Endothelial cell of umbilical vein (primary cell): Measurements from ENCODE around the gene CDCP2. TPM values are rescaled to one million over a fixed set of nuclear protein-coding genes. Genes with fewer than 3 reads are reported as not detected.

Source experiments
- BruUV-seq: library from RNA; stranded (reverse); fragments of 400-500 nt; replicated peaks from 2 replicates; lab custom pipeline; 2021; lab: Mats Ljungman, UMichigan
- CTCF ChIA-PET: fragments of 300-600, 350-600 bp; sonication (Branson Sonifier 250); formaldehyde crosslinking; loops from one replicate; lab custom pipeline; 2021; ENCODE audit warnings: antibody characterized with exemption, inconsistent platforms; lab: Charles Lee
- POLR2A ChIA-PET: fragments of 300-600, 350-600 bp; sonication (Branson Sonifier 250); formaldehyde crosslinking; loops from one replicate; lab custom pipeline; 2021; ENCODE audit warnings: antibody characterized with exemption, inconsistent platforms; lab: Charles Lee
- DNase-seq: peaks from one replicate; pipeline ENCODE4 v3.0.0-alpha.2; 2011; ENCODE audit warnings: low read depth, low spot score
- FAIRE-seq: peaks from 2 replicates; lab custom pipeline; 2011; peaks lifted over from hg19 to GRCh38; lab: Jason Lieb, UNC
- H2AFZ ChIP-seq: 2 replicates; pipeline ENCODE4 v1.6.0; 2012; ENCODE audit warnings: low read depth, low read length, control low read depth, inconsistent platforms
- H3K27ac ChIP-seq: 2 replicates; pipeline ENCODE4 v1.5.1; 2011; ENCODE audit warnings: low read depth, mild to moderate bottlenecking, control low read depth, low read length, moderate library complexity; ENCODE audit not compliant: insufficient read depth
- H3K27me3 ChIP-seq, 2 experiments: 2 replicates each; pipeline versions ENCODE4 v1.6.0 to v1.6.1; 2011; ENCODE audit warnings: low read length in 2 of 2, mixed read lengths in 1 of 2; ENCODE audit not compliant: control insufficient read depth in 2 of 2, insufficient read depth in 2 of 2
- H3K36me3 ChIP-seq, 2 experiments: 2 replicates in 1 of 2; 3 replicates in 1 of 2; pipeline ENCODE4 v1.5.1; 2011; ENCODE audit warnings: low read length in 2 of 2, mild to moderate bottlenecking in 1 of 2, moderate library complexity in 1 of 2; ENCODE audit not compliant: control insufficient read depth in 2 of 2, insufficient read depth in 2 of 2; ENCODE audit errors: extremely low read depth in 1 of 2
- H3K4me1 ChIP-seq: 3 replicates; pipeline ENCODE4 v1.5.1; 2011; ENCODE audit warnings: mild to moderate bottlenecking, low read length; ENCODE audit not compliant: control insufficient read depth, insufficient read depth; ENCODE audit errors: extremely low read depth
- H3K4me2 ChIP-seq: 2 replicates; pipeline ENCODE4 v1.6.1; 2011; ENCODE audit warnings: low read length, control low read depth, mixed read lengths; ENCODE audit not compliant: insufficient read depth
- H3K4me3 ChIP-seq, 3 experiments: fragments of 200-600 bp in 1 of 3; sonication (generic), shearing (Covaris generic) in 1 of 3; replicated peaks in 1 of 3; 2 replicates each; pipeline ENCODE4 v1.5.1; 2011 to 2016; ENCODE audit warnings: control low read depth in 3 of 3, low read length in 3 of 3, mild to moderate bottlenecking in 2 of 3, inconsistent platforms in 1 of 3, low read depth in 1 of 3, moderate library complexity in 1 of 3; ENCODE audit not compliant: insufficient read depth in 1 of 3
- H3K79me2 ChIP-seq: 2 replicates; pipeline ENCODE4 v1.6.0; 2012; ENCODE audit warnings: low read length, inconsistent platforms; ENCODE audit not compliant: control insufficient read depth, insufficient read depth
- H3K9ac ChIP-seq: replicated peaks from 2 replicates; pipeline ENCODE3; 2011; ENCODE audit warnings: low read length, control low read depth; ENCODE audit not compliant: insufficient read depth; ENCODE audit errors: extremely low read depth
- H3K9me1 ChIP-seq: replicated peaks from 3 replicates; pipeline ENCODE4 v1.6.0; 2011; ENCODE audit warnings: mild to moderate bottlenecking, low read length; ENCODE audit not compliant: control insufficient read depth, insufficient read depth; ENCODE audit errors: extremely low read depth
- H3K9me3 ChIP-seq: replicated peaks from 2 replicates; pipeline ENCODE4 v1.5.1; 2012; ENCODE audit warnings: low read length, inconsistent platforms; ENCODE audit not compliant: control insufficient read depth, insufficient read depth
- H4K20me1 ChIP-seq: replicated peaks from 2 replicates; pipeline ENCODE3; 2011; ENCODE audit warnings: mild to moderate bottlenecking, low read length; ENCODE audit not compliant: control insufficient read depth, insufficient read depth; ENCODE audit errors: extremely low read depth
- FOS ChIP-seq: IDR thresholded peaks from 2 replicates; pipeline ENCODE4 v1.6.1; 2011; ENCODE audit warnings: mild to moderate bottlenecking, low read length, moderate library complexity, borderline replicate concordance; ENCODE audit not compliant: insufficient read depth
- JUN ChIP-seq: IDR thresholded peaks from 2 replicates; pipeline ENCODE4 v1.6.1; 2011; ENCODE audit warnings: borderline replicate concordance, low read depth; ENCODE audit not compliant: insufficient read length, insufficient read depth
- POLR2A ChIP-seq: IDR thresholded peaks from 2 replicates; pipeline ENCODE4 v1.6.1; 2012; ENCODE audit warnings: low read depth, mild to moderate bottlenecking, control low read depth, low read length
- dilution Hi-C: fragments of 300-500 bp; cut with MboI; formaldehyde crosslinking; loops from one replicate; pipeline ENCODE4 v1.15.0; 2019; ENCODE audit warnings: low sequenced_read_pairs; ENCODE audit not compliant: extremely low pct_ligation_motif_present
- intact Hi-C: fragments of 100-400 bp; cut with micrococcal nuclease; formaldehyde crosslinking; loops from one replicate; pipeline ENCODE4 v1.10.0; 2022
- polyA plus RNA-seq, 4 experiments: library from polyadenylated mRNA; depleted of rRNA in 3 of 4; stranded (reverse) in 3 of 4; unstranded in 1 of 4; fragments of >200 nt; gene quantifications; 2 replicates each; pipeline versions ENCODE4 v1.2.1 to v1.2.3, GENCODE V29; 2011 to 2012; ENCODE audit warnings: missing spikeins in 1 of 4
- total RNA-seq: library from RNA; stranded (reverse); gene quantifications from 2 replicates; pipeline ENCODE4 v1.2.3, GENCODE V29; 2021
- TF ChIP-seq, protein P1 (sequence below): IDR thresholded peaks from 2 replicates; pipeline ENCODE4 v1.6.1; 2011; ENCODE audit not compliant: insufficient read depth, insufficient read length
- TF ChIP-seq, protein P2 (sequence below), 2 donors: IDR thresholded peaks; 1 replicate in 1 of 2; 2 replicates in 1 of 2; pipeline ENCODE4 v1.5.1; 2011; ENCODE audit warnings: low read length in 2 of 2, mild to moderate bottlenecking in 2 of 2, moderate library complexity in 2 of 2, control low read depth in 1 of 2, inconsistent platforms in 1 of 2, low read depth in 1 of 2; ENCODE audit not compliant: insufficient read depth in 1 of 2; ENCODE audit errors: extremely low read depth in 1 of 2

The CDCP2 gene
- total and polyA plus RNA-seq, 2 donors (not counting 3 experiments of a cell fraction or from before 2014, with no cell fraction given), result 0.10 TPM; not detected in 1

DNA sequence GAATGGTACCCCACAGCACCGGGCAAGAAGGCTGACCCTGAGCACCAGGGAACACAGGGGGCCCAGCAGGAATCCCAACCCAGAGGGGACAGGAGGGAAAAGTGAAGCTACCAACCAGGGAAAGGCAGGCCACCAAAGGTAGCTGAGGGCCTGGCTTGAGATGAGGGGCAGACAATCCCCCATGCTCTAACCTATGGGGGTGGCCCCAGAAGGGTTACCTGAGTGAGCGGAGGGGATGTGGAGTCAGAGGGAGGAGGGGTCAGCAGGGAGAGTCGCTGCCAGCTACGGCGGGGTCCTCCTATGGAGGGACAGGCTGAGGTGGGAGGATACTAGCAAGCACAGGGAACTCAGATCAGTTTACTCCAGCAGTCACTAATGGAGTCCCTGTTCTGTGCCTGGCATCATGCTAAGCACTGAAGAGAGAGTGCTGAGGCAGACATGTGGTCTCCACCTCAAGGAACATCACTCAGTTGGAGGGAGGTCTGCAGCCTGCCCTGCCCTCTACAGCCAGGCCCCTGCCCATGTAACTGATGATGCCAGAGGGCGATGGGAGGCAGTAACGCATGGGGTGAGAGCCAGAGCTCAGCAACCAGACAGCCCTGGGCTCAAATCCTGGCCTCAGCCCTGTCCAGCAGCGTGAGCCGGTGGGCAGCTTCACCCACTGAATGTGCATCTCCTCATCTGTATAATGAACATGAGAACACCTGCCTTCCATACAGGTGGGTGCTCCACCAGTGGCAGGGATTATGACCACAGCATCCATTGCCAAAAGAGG lies 25.7 kb upstream of the CDCP2 start:
- ChIA-PET CTCF (interaction anchor here (1.2 kb wide), 1 partner anchor 57 kb away, joined by 3 read pairs; no protein-coding TSS in a partner anchor), POLR2A (no interaction called here)
- Histone ChIP-seq H2AFZ (no peak overlapping the region), H3K27ac (no peak overlapping the region), H3K4me3 (no peak overlapping the region), H3K79me2 (no peaks in the 10 kb centered on the region), H4K20me1 (no peaks in the 10 kb centered on the region), H3K9ac (no peak overlapping the region), H3K9me1 (no peaks in the 10 kb centered on the region), H3K36me3 (no peaks in the 10 kb centered on the region), H3K9me3 (no peaks in the 10 kb centered on the region), H3K4me2 (no peak overlapping the region), H3K4me1 (peaks cover 10% of the 10 kb centered on the region), H3K27me3 (no peaks in the 10 kb centered on the region)
- dilution Hi-C loops, result no loop called here
- DNase-seq (no peak), FAIRE-seq (no peak)
- BruUV-seq, result no TSS peak
- TF ChIP-seq FOS, result no peak
- intact Hi-C loops, result no loop called here

DNA sequence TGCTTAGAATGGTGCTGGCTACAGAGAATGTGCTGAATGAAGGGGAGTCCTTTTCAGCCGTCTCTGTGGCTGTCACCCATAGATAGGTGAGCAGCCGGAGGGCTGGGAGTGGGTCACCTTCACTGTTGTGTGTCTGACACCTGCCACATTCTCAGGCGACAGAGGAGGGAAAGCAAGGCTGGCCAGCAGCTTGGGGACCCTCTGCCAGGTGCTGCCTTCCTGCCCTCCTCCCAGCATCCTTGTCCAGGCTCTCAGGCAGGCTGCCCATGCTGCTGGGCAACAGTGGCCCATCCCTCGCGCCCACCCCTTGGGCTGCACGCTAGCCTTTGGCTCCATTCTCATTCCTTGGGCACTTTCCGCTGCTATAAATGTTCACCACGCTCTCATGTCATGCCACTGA lies 24.9 kb upstream of the CDCP2 start:
- Histone ChIP-seq H2AFZ (no peak overlapping the region), H3K27ac (no peak overlapping the region), H3K27me3 (no peaks in the 10 kb centered on the region), H4K20me1 (no peaks in the 10 kb centered on the region), H3K36me3 (no peaks in the 10 kb centered on the region), H3K4me2 (no peak overlapping the region), H3K9me3 (no peaks in the 10 kb centered on the region), H3K9ac (no peak overlapping the region), H3K4me1 (peaks cover 15% of the 10 kb centered on the region), H3K79me2 (no peaks in the 10 kb centered on the region), H3K9me1 (no peaks in the 10 kb centered on the region), H3K4me3 (no peak overlapping the region)
- BruUV-seq, result no TSS peak
- no peak for FAIRE-seq
- DNase-seq, result no peak
- dilution Hi-C loops (no loop called here), intact Hi-C loops (no loop called here)
- CTCF ChIA-PET, result interaction anchor here (1.2 kb wide), 1 partner anchor 56 kb away, joined by 3 read pairs; no protein-coding TSS in a partner anchor
- TF ChIP-seq, protein P1, sequence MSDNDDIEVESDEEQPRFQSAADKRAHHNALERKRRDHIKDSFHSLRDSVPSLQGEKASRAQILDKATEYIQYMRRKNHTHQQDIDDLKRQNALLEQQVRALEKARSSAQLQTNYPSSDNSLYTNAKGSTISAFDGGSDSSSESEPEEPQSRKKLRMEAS, result no peak
- TF ChIP-seq, protein P2, sequence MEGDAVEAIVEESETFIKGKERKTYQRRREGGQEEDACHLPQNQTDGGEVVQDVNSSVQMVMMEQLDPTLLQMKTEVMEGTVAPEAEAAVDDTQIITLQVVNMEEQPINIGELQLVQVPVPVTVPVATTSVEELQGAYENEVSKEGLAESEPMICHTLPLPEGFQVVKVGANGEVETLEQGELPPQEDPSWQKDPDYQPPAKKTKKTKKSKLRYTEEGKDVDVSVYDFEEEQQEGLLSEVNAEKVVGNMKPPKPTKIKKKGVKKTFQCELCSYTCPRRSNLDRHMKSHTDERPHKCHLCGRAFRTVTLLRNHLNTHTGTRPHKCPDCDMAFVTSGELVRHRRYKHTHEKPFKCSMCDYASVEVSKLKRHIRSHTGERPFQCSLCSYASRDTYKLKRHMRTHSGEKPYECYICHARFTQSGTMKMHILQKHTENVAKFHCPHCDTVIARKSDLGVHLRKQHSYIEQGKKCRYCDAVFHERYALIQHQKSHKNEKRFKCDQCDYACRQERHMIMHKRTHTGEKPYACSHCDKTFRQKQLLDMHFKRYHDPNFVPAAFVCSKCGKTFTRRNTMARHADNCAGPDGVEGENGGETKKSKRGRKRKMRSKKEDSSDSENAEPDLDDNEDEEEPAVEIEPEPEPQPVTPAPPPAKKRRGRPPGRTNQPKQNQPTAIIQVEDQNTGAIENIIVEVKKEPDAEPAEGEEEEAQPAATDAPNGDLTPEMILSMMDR (IDR thresholded peaks at IDR 0.05; ENCODE audit: extremely low read depth in 1 of 2, insufficient read depth in 1 of 2, low read depth in 1 of 2, low read length in 2 of 2), result no peak
- TF ChIP-seq JUN (no peak), POLR2A (no peak), FOS (no peak)
- POLR2A ChIA-PET, result no interaction called here
